GM12801 (cell line): ENCODE results near the gene COL17A1.

Experiments
- TF ChIP-seq, protein P1 (sequence below): IDR thresholded peaks from one replicate; pipeline ENCODE4 v1.5.1; 2011; ENCODE audit warnings: control low read depth; ENCODE audit not compliant: insufficient read length; ENCODE audit errors: extremely low read depth

COL17A1 gene

DNA sequence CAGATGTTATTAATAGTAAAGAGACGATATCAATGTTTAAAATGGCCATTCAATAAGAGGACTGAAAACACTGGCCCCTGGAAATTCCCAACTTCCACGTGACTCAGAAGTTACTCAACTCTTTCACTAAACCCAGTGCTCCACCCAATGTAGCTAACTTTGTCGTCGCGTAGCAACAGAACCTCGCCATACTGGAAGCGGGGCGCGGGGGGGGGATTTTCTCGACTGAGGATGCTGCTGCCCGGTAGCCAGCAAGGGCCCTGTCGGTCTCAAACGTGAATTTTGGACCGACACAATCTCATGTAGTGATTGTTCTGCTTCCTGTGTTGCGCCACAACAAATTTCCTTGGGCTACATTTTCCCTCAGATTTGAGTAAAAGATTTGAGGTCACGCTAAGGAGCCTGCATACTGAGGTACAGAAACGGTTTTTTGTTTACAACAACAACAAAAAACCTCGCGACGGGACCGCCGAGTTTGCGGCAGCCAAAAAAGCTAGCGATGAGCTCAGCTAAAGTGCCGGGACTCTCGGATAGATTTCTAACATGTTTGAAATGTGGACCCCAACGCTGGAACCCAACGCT lies 35.3 kb upstream of the COL17A1 start:
- TF ChIP-seq, protein P1, sequence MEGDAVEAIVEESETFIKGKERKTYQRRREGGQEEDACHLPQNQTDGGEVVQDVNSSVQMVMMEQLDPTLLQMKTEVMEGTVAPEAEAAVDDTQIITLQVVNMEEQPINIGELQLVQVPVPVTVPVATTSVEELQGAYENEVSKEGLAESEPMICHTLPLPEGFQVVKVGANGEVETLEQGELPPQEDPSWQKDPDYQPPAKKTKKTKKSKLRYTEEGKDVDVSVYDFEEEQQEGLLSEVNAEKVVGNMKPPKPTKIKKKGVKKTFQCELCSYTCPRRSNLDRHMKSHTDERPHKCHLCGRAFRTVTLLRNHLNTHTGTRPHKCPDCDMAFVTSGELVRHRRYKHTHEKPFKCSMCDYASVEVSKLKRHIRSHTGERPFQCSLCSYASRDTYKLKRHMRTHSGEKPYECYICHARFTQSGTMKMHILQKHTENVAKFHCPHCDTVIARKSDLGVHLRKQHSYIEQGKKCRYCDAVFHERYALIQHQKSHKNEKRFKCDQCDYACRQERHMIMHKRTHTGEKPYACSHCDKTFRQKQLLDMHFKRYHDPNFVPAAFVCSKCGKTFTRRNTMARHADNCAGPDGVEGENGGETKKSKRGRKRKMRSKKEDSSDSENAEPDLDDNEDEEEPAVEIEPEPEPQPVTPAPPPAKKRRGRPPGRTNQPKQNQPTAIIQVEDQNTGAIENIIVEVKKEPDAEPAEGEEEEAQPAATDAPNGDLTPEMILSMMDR = no peak

DNA sequence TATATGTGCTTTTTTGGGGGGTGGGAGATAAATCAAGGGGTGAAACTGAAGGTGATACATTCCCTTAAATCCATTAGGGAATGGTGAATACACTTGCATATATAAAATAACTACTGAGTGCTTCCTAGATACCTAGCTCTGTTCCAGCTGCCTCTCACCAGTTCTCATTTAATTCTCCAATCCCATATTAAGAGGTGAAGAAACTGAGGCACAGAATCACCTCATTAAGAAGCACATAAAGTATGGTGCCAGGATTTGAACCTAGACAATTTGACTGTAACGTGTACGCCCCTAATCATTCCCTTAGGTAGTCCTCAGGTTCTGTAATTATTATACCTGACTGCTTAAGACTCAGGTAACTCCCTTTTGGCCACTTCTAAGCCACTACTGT lies 34.8 kb upstream of the COL17A1 start:
- TF ChIP-seq, protein P1 = no peak

DNA sequence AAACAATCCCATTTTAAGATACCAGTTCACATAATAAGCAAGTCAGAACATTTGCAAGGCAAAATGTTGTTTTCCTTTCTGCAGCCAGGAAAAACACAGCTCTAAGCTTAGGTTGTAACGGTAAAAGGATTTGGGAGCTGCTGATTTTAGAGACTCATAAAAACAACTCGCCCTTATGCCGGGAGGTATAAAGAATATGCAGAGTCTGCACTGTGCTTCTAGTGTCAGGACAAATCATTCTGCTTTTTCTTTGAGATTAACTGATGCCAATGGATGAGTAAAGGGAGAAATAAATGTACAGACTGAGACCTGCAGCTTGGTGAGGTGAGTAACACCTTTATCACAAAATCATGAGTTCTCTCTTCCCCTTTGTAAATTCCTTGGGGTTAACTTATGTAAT lies 34.3 kb upstream of the COL17A1 start:
- TF ChIP-seq, protein P1 = no peak

DNA sequence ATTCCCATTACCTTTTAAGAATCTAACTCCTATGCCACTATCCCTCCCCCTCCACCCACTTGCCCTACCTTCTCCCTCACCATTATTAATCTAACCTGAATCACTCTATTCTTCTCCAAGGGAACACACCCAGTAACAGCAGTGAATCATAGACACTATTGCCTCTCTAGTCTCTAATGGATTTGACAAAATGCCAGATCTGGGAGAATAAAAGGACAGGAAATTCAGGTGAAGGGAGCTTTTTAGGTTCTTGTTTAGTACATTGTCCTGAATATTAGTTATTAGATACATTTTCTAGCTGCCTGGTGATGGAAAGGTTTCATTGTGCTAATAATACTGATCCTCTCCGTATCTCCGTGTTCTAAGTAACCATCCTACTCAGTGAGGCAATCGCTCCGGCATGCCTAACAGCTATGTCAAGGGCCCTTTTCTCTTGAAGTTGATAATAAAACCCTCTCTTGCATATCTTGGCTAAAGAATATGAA lies 32.2 kb upstream of the COL17A1 start:
- TF ChIP-seq, protein P1 = no peak

DNA sequence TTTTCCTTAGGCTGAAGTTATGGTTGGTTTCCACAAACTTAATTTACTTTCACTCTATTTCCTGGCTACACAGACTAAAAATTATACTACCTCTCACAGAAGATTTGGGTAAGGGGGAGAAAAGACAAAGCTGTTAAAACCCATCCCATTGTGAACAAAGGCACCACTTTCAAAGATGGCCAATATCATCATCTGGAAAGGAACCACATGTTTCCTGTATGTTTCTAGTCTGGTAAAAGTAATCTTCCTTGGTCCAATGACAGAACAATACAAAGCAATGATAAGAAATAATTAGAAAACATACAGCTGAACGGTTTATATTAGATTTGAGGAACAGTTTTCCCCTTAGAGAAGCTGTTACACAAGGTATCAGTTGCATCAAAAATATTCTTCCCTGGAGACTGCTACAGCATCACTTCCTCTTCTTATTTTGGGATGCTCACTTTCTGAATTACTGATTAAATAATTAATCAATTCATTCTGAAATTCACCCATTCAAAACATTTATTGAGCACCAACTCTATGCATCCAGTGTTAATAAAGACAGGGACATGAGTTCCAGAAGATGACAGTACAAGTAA lies 27.8 kb upstream of the COL17A1 start:
- TF ChIP-seq, protein P1 = no peak

DNA sequence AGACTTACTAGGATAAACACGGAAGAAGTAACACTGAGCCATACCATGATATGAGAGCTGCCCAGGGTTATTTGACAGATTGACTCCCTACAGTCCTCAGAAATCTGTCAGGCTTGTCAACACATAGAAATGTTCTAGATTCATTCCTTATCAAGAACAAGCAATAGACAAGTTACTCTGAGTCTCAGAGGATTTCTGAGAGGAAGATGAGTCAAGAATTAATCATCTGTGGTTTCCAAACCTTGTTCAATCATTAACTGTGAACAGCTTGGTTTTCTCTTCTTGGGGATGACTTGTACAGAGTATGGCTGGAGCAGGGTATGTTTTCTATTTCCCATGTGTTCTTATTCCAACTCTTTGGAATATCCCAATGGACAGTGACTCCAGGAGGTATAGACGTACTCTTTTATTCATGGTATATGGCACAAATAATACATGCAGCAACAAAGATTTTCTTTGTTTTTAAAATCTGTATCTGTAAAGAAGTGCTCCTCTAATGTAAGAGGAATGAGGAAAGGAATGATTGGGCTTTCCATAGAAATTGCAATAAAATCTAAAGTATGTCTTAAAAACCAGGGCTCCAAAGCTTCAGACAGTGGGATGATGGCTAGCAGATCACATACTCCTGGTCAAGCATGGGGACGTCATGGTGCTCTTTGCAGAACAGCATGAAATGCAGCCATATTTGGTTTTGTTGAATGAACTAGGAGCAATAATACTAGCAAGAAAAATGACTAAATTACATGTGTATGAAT lies 24.4 kb upstream of the COL17A1 start:
- TF ChIP-seq, protein P1 = no peak

DNA sequence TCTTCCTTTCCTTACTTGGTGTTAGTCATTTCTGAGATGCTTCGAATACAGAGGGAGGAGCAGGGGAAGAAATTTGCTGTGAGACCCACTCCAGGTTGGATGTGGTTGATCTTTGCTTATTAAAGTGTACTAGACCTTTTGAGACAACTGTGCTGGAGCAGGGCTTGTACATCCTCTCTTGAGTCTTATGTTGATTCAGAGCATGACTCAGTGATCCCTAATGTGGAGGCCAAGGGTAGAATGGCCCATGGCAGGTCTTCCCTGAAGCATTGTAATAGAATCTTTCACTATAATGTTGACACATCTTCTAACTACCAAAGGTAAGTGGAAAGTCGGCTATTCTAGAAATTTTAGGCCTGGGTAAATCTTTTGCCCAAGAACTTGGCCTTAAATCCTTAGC lies 19.2 kb upstream of the COL17A1 start:
- TF ChIP-seq, protein P1 = no peak
